ENCODE data around the gene FBXW11.

Gene FBXW11

GRCh38 chr5:172010278-172010677 lies 3.8 kb upstream of the FBXW11 start:
- ChIA-PET CTCF (interaction anchor here (0.7 to 2.1 kb wide), 4 partner anchors 25 to 98 kb away, joined by 3 to 12 read pairs (median 5); no protein-coding TSS in a partner anchor), POLR2A (no interaction called here)
- TF ChIP-seq BHLHE40 (IDR thresholded peaks at IDR 0.05; ENCODE audit: borderline replicate concordance) (no peak), CTBP1 (IDR thresholded peaks at IDR 0.05; ENCODE audit: borderline replicate concordance) (no peak), LEF1 (IDR thresholded peaks at IDR 0.05; ENCODE audit: borderline replicate concordance) (no peak), ZNF384 (IDR thresholded peaks at IDR 0.05) (no peak), FOXA1 (IDR thresholded peaks at IDR 0.05) (no peak), FOXM1 (IDR thresholded peaks at IDR 0.05; ENCODE audit: borderline replicate concordance) (no peak), PKNOX1 (IDR thresholded peaks at IDR 0.05) (no peak), NFRKB (IDR thresholded peaks at IDR 0.05) (no peak), ARNT (IDR thresholded peaks at IDR 0.05) (no peak), ELF4 (IDR thresholded peaks at IDR 0.05) (no peak), L3MBTL2 (conservative IDR thresholded peaks at IDR 0.05) (no peak)
- no peak for DNase-seq (ENCODE audit: extremely low spot score)

GRCh38 chr5:172009536-172010270 lies 3.3 kb upstream of the FBXW11 start:
- ChIA-PET CTCF (interaction anchor here (0.7 to 2.1 kb wide), 6 partner anchors 25 to 684 kb away, joined by 3 to 12 read pairs (median 6); no protein-coding TSS in a partner anchor), POLR2A (no interaction called here)
- TF ChIP-seq SP1 (IDR thresholded peaks at IDR 0.05) (no peak), CTBP1 (IDR thresholded peaks at IDR 0.05; ENCODE audit: borderline replicate concordance) (no peak), SUZ12 (IDR thresholded peaks at IDR 0.05) (no peak), FOXM1 (IDR thresholded peaks at IDR 0.05; ENCODE audit: borderline replicate concordance) (no peak), BHLHE40 (IDR thresholded peaks at IDR 0.05; ENCODE audit: borderline replicate concordance) (no peak), HDGF (IDR thresholded peaks at IDR 0.05; ENCODE audit: borderline replicate concordance) (no peak), NFRKB (IDR thresholded peaks at IDR 0.05) (no peak), L3MBTL2 (conservative IDR thresholded peaks at IDR 0.05) (no peak), ELF4 (IDR thresholded peaks at IDR 0.05) (no peak)
- no peak for DNase-seq (ENCODE audit: extremely low spot score)

GRCh38 chr5:172008689-172009141 lies 2.3 kb upstream of the FBXW11 start:
- ChIA-PET CTCF (interaction anchor here (1.7 to 2.1 kb wide), 2 partner anchors 51 to 97 kb away, joined by 7 to 12 read pairs; no protein-coding TSS in a partner anchor), POLR2A (no interaction called here)
- TF ChIP-seq BHLHE40 (IDR thresholded peaks at IDR 0.05; ENCODE audit: borderline replicate concordance) (no peak), SUZ12 (IDR thresholded peaks at IDR 0.05) (no peak), SP1 (IDR thresholded peaks at IDR 0.05) (no peak), ZNF384 (IDR thresholded peaks at IDR 0.05) (no peak), FOXK2 (IDR thresholded peaks at IDR 0.05) (no peak), NFRKB (IDR thresholded peaks at IDR 0.05) (no peak), CTBP1 (IDR thresholded peaks at IDR 0.05; ENCODE audit: borderline replicate concordance) (no peak), FOXM1 (IDR thresholded peaks at IDR 0.05; ENCODE audit: borderline replicate concordance) (no peak), TARDBP (IDR thresholded peaks at IDR 0.05) (no peak), L3MBTL2 (conservative IDR thresholded peaks at IDR 0.05) (no peak), ARNT (IDR thresholded peaks at IDR 0.05) (no peak), ELF4 (IDR thresholded peaks at IDR 0.05) (no peak), PKNOX1 (IDR thresholded peaks at IDR 0.05) (no peak), FOXA1 (IDR thresholded peaks at IDR 0.05) (no peak), HDGF (IDR thresholded peaks at IDR 0.05; ENCODE audit: borderline replicate concordance) (no peak), LEF1 (IDR thresholded peaks at IDR 0.05; ENCODE audit: borderline replicate concordance) (no peak)
- no peak for DNase-seq (ENCODE audit: extremely low spot score)

- DNase-seq (ENCODE audit: extremely low spot score), result no peak
- TF ChIP-seq NFRKB (IDR thresholded peaks at IDR 0.05) (no peak), FOXK2 (IDR thresholded peaks at IDR 0.05) (no peak), ARNT (IDR thresholded peaks at IDR 0.05) (no peak), HDGF (IDR thresholded peaks at IDR 0.05; ENCODE audit: borderline replicate concordance) (no peak), CTBP1 (IDR thresholded peaks at IDR 0.05; ENCODE audit: borderline replicate concordance) (no peak), BHLHE40 (IDR thresholded peaks at IDR 0.05; ENCODE audit: borderline replicate concordance) (no peak), ZNF384 (IDR thresholded peaks at IDR 0.05) (no peak), FOXM1 (IDR thresholded peaks at IDR 0.05; ENCODE audit: borderline replicate concordance) (no peak), PKNOX1 (IDR thresholded peaks at IDR 0.05) (no peak), TARDBP (IDR thresholded peaks at IDR 0.05) (no peak), FOXA1 (IDR thresholded peaks at IDR 0.05) (no peak), L3MBTL2 (conservative IDR thresholded peaks at IDR 0.05) (no peak), SUZ12 (IDR thresholded peaks at IDR 0.05) (no peak), SP1 (IDR thresholded peaks at IDR 0.05) (no peak), ELF4 (IDR thresholded peaks at IDR 0.05) (no peak)
- ChIA-PET POLR2A (interaction anchor here (1.7 to 4.2 kb wide), 7 partner anchors 12 to 621 kb away, joined by 7 to 27 read pairs (median 12); partner anchors contain the start of gene NPM1), CTCF (interaction anchor here (0.6 to 3.7 kb wide), 4 partner anchors 31 to 96 kb away, joined by 3 to 22 read pairs (median 4); no protein-coding TSS in a partner anchor)
Measured at GRCh38 chr5:172008111-172008455, 1.6 kb upstream of the FBXW11 start.

GRCh38 chr5:172007175-172008110 lies 1.0 kb upstream of the FBXW11 start:
- TF ChIP-seq CTBP1 (IDR thresholded peaks at IDR 0.05; ENCODE audit: borderline replicate concordance) (no peak), HDGF (IDR thresholded peaks at IDR 0.05; ENCODE audit: borderline replicate concordance) (0 out of 2 replicates have a peak, but pooled peaks have one; percentile 74), ELF4 (IDR thresholded peaks at IDR 0.05) (no peak), ARNT (IDR thresholded peaks at IDR 0.05) (no peak), SP1 (IDR thresholded peaks at IDR 0.05) (no peak), PKNOX1 (IDR thresholded peaks at IDR 0.05) (no peak), SUZ12 (IDR thresholded peaks at IDR 0.05) (no peak)
- ChIA-PET POLR2A (interaction anchor here (0.7 to 4.2 kb wide), 25 partner anchors 11 to 620 kb away, joined by 3 to 29 read pairs (median 5); partner anchors contain the start of gene NPM1), CTCF (interaction anchor here (0.6 to 3.7 kb wide), 7 partner anchors 21 to 96 kb away, joined by 3 to 22 read pairs (median 3); no protein-coding TSS in a partner anchor)
- DNase-seq (ENCODE audit: extremely low spot score), result peak; percentile 18
